ENCODE results near the gene TMOD1. TPM values are rescaled to one million over a fixed set of nuclear protein-coding genes. Genes with fewer than 3 reads are reported as not detected.

Gene TMOD1
- total and polyA plus RNA-seq, 9 of the 15 experiments (the other 6 are each of a cell fraction or from before 2014, with no cell fraction given), result 7.1 to 41.2 (median 14.2) TPM

- TF ChIP-seq MYC (IDR thresholded peaks at IDR 0.05; ENCODE audit: low read depth, low read length), result peak; percentile 92
- TF ChIP-seq MYC (CRISPR knock-in tag; IDR thresholded peaks at IDR 0.05; ENCODE audit: borderline replicate concordance, low read depth), result peak; percentile 81; the same call in 1 of the 2 replicates
- no peak for TF ChIP-seq ZNF436 (CRISPR knock-in tag; IDR thresholded peaks at IDR 0.05)
- no peak for TF ChIP-seq ZNF316 (IDR thresholded peaks at IDR 0.05)
- TF ChIP-seq MLX (CRISPR knock-in tag; conservative IDR thresholded peaks at IDR 0.05), result no peak
- 0 out of 2 replicates have a peak, but pooled peaks have one; percentile 8 for TF ChIP-seq CBFA2T3 (IDR thresholded peaks at IDR 0.05)
- TF ChIP-seq CHD4 (IDR thresholded peaks at IDR 0.05; ENCODE audit: insufficient read depth, insufficient replicate concordance, low read depth, low read length, poor library complexity, severe bottlenecking), result no peak
- TF ChIP-seq ZBTB12 (CRISPR knock-in tag; IDR thresholded peaks at IDR 0.05), result peak; percentile 92
- TF ChIP-seq SMARCA5 (IDR thresholded peaks at IDR 0.05), result no peak
- 0 out of 2 replicates have a peak, but pooled peaks have one; percentile 78 for TF ChIP-seq NR1H2 (CRISPR knock-in tag; IDR thresholded peaks at IDR 0.05)
- TF ChIP-seq CHD7 (IDR thresholded peaks at IDR 0.05; ENCODE audit: low read depth, low read length), result no peak
- no peak for TF ChIP-seq SRSF7 (optimal IDR thresholded peaks at IDR 0.05; ENCODE audit: low read depth, low read length)
Observed at GRCh38 chr9:97632985-97633858, 131.8 kb downstream of the TMOD1 start, which contains the start of the genes NCBP1 and TSTD2 (continued).

All from K562 (cell line).